Hematopoietic multipotent progenitor cell treated with erythropoietin and hydrocortisone succinate and interleukin-3 and kit ligand, for 17 days (in vitro differentiated cells): ENCODE measurements around the gene TMEM215.
"Not testable (repeated sequence)": the region's sequence is repeated elsewhere in the genome, so short reads cannot be mapped to it uniquely, and the experiment has no call there.

Experiments
- DNase-seq: peaks from one replicate; pipeline ENCODE4 v3.0.0-alpha.2; 2015; ENCODE audit warnings: low spot score

TMEM215 gene

DNA sequence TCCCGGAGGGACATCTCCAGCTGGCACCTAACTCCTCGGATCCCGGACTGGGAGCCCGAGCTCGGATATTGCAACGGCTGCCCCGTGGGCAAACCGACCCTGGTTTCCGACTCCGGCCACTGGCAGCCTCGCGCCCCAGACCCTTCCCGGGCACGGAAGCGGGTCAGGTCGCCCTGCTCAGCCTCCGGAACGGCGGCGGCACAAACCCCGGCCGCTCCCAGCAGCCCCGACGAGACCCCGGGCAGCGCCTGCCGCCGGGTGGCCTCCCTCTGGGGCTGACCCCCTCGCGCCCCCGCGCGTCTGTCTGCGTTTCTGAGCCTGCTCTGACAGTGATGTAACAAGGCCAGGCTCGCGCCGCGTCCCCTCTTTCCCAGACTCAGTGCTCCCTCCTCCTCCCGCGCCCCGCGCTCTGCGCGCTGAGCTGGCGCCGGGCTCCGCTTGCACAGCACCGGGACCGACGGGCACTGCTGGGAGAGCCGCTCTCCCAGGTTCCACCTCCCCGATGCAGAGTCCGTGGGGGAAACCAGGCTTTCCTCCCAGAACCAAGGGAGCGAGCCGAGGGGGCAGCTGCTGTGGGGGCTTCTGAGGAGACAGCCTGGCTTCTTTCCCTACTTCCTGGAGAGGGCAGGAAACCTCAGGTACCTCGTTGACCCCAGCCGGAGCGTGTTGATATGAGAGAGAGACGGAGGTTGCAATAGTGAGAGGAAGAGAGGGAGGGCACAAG lies at the start of gene TMEM215:
TSS of gene TMEM215 (plus strand) at position 373 of the 724 bp plus-strand sequence. CDS start 644 bp downstream, outside the sequence.
- DNase-seq: no peak

DNA sequence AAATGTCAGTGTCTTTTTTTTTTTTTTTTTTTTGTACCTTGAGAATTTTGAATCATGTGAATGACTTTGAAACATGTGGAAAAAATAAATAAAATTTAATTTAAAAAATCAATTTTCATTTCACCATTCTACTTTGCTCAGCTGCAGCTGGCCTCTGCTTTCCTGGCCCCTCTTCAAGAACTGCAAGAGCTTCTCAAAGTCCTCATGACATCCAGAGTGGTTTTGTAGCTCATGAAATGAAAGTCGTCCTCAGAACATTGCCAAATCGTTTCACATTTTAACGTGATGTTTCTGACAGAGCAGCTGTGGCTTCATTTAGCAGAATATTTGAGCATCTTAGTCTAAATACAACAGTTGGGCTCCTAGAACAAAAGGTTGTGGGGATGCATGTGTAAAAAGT lies 47.9 kb upstream of the TMEM215 start:
- no peak for DNase-seq

- DNase-seq: no peak
These were observed 46.0 kb upstream of the TMEM215 start for GRCh38 chr9:32737378-32737777.

DNA sequence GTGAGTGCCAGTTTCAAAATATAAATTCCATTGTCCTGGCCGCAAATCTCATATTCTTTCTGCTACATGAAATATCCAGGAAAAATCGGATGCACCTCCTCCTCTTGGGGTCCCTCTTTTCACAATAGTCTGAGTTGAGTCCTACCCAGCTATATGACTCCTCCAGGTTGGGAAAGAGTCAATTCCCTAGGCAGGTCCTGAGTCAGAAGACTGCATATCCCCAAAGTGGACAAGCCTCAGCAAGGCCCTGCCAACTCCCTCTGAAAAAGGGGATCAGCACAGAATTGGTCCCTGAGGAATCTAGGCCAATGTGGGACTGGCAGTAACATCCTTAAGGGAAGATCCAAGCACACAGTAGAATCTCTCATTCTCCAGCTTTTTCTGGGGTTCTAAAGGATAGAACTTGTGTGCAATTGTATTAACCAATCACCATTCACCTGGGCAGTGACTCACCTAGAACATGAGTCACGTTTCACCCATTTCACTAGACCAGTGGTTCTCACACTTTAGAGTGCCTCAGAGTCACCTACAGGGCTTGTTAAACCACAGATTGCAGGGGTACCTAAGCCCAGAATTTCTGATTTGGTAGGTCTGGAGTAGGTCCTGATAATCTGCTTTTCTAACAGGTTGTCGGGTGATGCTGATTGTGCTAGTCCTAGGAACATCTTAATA lies 44.7 kb upstream of the TMEM215 start:
- no peak for DNase-seq

- DNase-seq: no peak
These were observed 41.6 kb upstream of the TMEM215 start for GRCh38 chr9:32741706-32742105.

DNA sequence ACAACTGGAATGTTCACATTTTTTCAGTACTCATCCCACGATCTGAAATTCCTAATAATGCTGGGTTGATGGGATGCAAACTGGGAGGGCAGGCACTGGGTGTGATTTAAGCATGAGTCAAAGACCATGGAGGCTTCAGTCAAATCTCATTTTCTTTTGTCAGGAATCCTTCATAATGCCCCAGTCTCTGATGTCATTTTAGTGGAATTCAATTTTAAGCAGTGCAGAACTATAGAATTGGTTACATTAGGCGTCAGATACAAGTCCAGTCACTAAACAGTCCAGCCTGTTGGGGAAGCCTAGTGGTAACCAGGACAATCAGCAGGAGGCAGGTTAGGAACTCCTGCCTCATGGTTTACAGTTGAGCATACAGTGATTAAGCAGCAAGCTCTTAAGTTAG lies 41.0 kb upstream of the TMEM215 start:
- no peak for DNase-seq

DNA sequence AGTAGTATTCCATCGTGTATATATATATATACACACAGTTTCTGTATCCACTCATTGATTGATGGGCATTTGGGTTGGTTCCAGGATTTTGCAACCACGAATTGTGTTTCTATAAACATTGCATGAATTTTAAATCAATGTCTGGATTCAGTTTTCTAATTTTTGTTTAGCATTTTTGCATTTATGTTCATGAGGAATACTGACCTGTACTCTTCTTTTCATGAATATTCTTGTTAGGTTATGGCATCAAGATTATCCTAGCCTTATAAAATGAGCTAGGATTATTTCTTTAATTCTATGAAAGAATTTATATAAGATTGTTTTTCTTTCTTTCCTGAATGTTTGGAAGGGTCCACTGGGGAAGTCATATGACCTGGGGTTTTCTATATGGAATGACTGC lies 35.3 kb upstream of the TMEM215 start:
- no peak for DNase-seq

DNA sequence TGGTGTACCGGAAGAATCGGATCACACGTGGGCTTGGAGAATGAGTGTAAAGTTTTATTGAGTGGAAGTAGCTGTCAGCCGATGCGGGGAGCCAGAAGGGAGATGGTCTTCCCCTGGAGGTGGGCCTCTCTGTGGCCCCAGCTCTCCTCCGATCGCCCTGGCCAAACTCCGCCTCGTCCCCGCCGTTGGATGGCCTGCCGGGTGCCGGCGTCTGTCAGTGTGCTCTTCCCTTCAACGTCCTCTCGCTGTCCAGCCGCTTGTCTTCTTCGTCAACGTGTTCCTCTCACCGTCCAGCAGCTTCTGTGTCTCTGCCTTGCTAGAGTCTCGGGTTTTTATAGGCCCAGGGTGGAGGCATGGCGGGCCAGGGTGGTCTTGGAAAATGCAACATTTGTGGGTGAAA lies 27.6 kb upstream of the TMEM215 start:
- DNase-seq: no peak

- no peak for DNase-seq
These were observed 19.2 kb upstream of the TMEM215 start for GRCh38 chr9:32764139-32764538.

- DNase-seq: no peak
These were observed 8.1 kb upstream of the TMEM215 start for GRCh38 chr9:32775283-32775682.

GRCh38 chr9:32776201-32776600 lies 7.1 kb upstream of the TMEM215 start:
- no peak for DNase-seq

GRCh38 chr9:32782476-32783167 lies 718 bp upstream of the TMEM215 start:
- no peak for DNase-seq

- DNase-seq: no peak
These were observed 4.5 kb downstream of the TMEM215 start for GRCh38 chr9:32787816-32788215.

DNA sequence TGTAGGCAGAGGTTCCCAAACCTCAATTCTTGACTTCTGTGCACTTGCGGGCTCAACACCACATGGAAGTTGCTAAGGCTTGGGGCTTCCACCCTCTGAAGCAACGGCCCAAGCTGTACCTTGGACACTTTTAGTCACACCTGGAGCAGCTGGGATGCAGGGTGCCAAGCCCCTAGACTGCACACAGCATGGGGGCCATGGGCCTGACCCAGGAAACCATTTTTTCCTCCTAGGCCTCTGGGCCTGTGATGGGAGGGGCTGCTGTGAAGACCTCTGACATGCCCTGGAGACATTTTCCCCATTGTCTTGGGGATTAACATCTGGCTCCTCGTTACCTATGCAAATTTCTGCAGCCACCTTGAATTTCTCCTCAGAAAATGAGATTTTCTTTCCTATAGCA lies 12.7 kb downstream of the TMEM215 start:
- DNase-seq: not testable (repeated sequence)

- no peak for DNase-seq
These were observed 18.2 kb downstream of the TMEM215 start for GRCh38 chr9:32801530-32801929.

DNA sequence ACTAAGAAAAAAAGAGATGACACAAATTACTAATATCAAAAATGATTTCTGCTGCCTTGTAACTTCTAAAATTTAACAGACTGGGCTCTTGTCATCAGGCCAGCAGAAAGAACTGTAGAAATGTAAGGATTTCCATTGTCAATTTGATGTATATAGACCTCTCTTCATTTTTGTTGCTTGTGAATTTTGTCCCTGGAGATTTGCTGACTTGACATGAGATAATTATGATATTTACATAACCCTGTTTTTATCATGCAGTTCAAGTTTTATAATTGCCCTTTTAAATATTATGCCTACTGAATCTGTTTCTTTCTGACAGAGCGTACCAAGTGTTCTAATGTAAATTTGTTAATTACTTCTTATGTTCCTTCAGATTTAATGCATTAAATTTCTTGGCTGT lies 23.9 kb downstream of the TMEM215 start:
- no peak for DNase-seq

DNA sequence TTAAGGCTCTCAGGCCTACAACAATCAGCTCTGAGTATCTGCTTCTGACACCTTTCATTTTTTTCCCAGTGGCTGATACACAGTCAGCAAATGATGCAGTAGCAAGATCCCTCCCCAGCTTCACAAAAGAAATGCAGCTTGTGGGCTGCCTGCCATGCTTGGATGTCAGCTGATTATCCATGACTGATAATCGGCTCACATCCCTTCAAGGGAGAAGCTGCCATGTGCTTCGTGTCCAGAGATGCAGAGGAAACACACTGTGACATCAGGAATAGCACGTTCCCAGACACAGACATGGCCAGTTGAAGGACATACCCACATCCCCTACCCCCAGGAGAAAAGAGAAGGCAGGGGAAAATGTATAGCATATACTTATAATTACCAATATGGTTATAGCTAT lies 27.9 kb downstream of the TMEM215 start:
- no peak for DNase-seq

DNA sequence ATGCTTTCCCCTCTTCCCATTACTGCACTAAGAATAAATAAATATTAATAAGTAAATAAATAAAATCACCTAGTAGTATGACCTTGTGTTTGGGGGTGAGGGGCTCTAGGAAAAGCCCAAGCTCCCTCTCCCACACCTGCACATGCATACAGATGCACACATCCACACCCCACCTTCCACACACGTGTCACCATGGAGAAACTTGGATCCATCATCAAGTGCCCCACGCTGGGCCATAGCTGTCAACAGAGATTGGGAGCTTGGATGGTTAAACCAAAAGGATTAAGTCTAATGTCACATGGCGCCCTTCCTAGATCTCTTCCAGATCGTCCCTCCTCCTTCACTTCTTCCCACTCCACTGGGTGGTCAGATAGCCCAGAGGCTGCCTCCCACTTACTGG lies 37.0 kb downstream of the TMEM215 start:
- no peak for DNase-seq

DNA sequence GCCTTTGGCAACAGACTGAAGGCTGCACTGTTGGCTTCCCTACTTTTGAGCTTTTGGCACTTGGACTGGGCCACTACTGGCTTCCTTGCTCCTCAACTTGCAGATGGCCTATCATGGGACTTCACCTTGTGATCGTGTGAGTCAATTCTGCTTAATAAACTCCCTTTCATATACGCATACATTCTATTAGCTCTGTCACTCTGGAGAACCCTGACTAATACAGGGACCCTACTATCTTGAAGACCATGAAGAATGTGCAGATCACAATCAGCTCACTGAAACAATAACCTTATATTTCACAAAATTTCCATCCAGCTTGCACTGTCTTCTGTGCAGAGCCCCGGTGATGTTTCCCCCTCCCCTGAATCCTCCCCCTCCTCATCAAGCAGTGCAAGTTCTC lies 39.8 kb downstream of the TMEM215 start:
- no peak for DNase-seq

GRCh38 chr9:32823551-32823950 lies 40.2 kb downstream of the TMEM215 start:
- no peak for DNase-seq

DNA sequence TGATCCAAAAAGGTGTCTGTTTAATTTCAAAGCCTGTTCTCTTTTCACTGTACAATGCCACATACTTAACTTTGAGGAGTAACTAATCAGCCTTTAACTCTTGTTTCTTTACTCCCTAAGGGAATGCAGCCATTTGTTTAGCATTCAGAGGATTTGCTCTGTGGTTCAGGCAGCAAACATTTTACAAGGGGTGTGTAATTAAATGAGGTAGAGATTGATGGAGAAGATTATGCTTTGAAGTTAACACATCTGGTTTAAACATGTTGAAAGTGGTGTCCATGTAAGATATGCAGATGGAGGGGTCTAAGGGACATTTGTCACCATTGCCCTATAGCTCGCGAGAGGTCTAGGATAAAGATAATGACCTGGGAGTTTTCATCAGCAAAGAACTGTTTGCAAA lies 41.9 kb downstream of the TMEM215 start:
- DNase-seq: no peak

DNA sequence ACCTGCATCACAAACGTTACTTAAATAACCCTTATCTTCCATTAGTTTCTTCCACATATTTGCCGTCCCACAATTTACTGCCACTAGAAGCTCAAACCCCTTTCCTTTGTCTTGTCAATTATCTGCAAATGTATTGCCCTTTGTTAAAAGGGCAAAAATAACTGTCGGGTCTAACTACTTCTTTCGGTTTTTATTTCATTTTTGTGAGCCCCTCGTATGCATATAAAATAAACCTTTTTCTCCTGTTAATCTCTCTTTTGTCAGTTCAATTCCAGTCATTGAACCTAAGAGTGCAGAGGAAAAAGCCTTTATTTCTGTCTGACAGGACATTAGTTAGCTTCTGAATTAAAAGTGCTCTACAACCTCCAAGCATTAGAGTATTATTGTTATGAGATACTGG lies 45.5 kb downstream of the TMEM215 start:
- DNase-seq: no peak

DNA sequence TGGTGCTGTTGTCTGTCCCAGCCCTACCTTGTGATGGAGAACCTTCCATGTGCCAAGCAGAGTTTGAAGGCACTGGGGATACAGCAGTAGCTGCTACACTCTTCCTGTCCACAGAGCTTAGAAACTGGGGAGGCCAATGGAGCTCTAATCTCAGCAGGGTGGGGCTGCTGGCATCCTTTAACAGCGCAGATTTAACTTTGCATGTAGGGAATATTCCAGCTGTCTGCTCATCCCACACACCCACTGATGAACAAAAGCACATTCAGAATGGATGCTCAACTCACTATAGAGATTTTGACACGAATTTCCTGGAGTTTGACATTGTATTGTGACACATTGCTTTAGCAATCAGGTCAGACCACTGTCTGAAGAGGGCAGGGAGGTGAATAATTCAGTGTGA lies 49.0 kb downstream of the TMEM215 start:
- DNase-seq: no peak
